Urinary bladder (tissue), 4 donors: ENCODE data around the gene OR8H1. TPM values are rescaled to one million over a fixed set of nuclear protein-coding genes. Genes with fewer than 3 reads are reported as not detected.

Experiments used
- DNase-seq: peaks from one replicate; pipeline ENCODE4 v3.0.0-alpha.2; 2015; ENCODE audit errors: extremely low spot score
- H3K27ac ChIP-seq: one replicate; pipeline ENCODE4 v1.5.1; 2013; ENCODE audit warnings: low read depth, mild to moderate bottlenecking, moderate library complexity
- H3K36me3 ChIP-seq: one replicate; pipeline ENCODE4 v1.6.1; 2013; ENCODE audit warnings: mild to moderate bottlenecking, moderate library complexity; ENCODE audit not compliant: insufficient read depth
- H3K4me1 ChIP-seq: one replicate; pipeline ENCODE4 v1.6.1; 2013; ENCODE audit warnings: mild to moderate bottlenecking, moderate library complexity; ENCODE audit not compliant: insufficient read depth
- H3K4me3 ChIP-seq: one replicate; pipeline ENCODE4 v1.5.1; 2013; ENCODE audit warnings: low read depth, low read length
- WGBS: extraction: QIAGEN DNeasy Blood & Tissue Kit; methylation state at CpG from one replicate; pipeline ENCODE4 v1.1.7; 2013; 5-methylcytosine and 5-hydroxymethylcytosine counted together
- polyA plus RNA-seq: library from polyadenylated mRNA; stranded (reverse); fragments of 200-250 nt; gene quantifications from one replicate; pipeline ENCODE4 v1.2.3, GENCODE V29; 2013
- total RNA-seq: library from RNA; depleted of rRNA; stranded (reverse); fragments of >200 nt; gene quantifications from one replicate; pipeline ENCODE4 v1.2.3, GENCODE V29; 2014
- donor health status: healthy with polysubstance abuse.
- donor health status: healthy.

Gene OR8H1
- not detected for total RNA-seq
- not detected for polyA plus RNA-seq

- Histone ChIP-seq H3K36me3 (no peaks in the 10 kb centered on the region), H3K4me3 (no peak within 1 kb of the TSS), H3K27ac (no peak within 1 kb of the TSS), H3K4me1 (no peaks in the 10 kb centered on the region)
- no peak for DNase-seq
- WGBS: 66% methylated on average over 2 of the region's 2 CpGs
These were observed at the start of gene OR8H1 for GRCh38 chr11:56292154-56292553. TSS of gene OR8H1 (minus strand) at chr11:56292254. CDS start at chr11:56291062, 1,192 bp downstream.

- Histone ChIP-seq H3K27ac (no peak overlapping the region), H3K4me1 (no peaks in the 10 kb centered on the region), H3K36me3 (no peaks in the 10 kb centered on the region), H3K4me3 (no peak overlapping the region)
- DNase-seq: no peak
These were observed 48.2 kb upstream of the OR8H1 start for GRCh38 chr11:56340289-56340688.

GRCh38 chr11:56333156-56333555 is 41.1 kb upstream of the OR8H1 start:
- 36% methylated on average over 3 of the region's 3 CpGs for WGBS
- H3K36me3 ChIP-seq: no peaks in the 10 kb centered on the region
- no peak overlapping the region for H3K27ac ChIP-seq
- H3K4me1 ChIP-seq: no peaks in the 10 kb centered on the region
- no peak overlapping the region for H3K4me3 ChIP-seq
- DNase-seq: no peak

- H3K4me1 ChIP-seq: no peaks in the 10 kb centered on the region
- H3K4me3 ChIP-seq: no peak overlapping the region
- 91% methylated on average over 34 of the region's 34 CpGs for WGBS
- no peak overlapping the region for H3K27ac ChIP-seq
- no peaks in the 10 kb centered on the region for H3K36me3 ChIP-seq
- DNase-seq: no peak
These were observed 39.9 kb upstream of the OR8H1 start for GRCh38 chr11:56331861-56332491.

GRCh38 chr11:56314844-56315243 is 22.8 kb upstream of the OR8H1 start, which contains the start of gene OR8K3:
TSS of gene OR8K3 (plus strand) at chr11:56315144. CDS start at chr11:56318307, 3,163 bp downstream.
- no peak for DNase-seq
- H3K36me3 ChIP-seq: no peaks in the 10 kb centered on the region
- no peak within 1 kb of the TSS for H3K27ac ChIP-seq
- no peaks in the 10 kb centered on the region for H3K4me1 ChIP-seq
- no peak within 1 kb of the TSS for H3K4me3 ChIP-seq

- H3K36me3 ChIP-seq: no peaks in the 10 kb centered on the region
- H3K4me3 ChIP-seq: no peak overlapping the region
- 87% methylated on average over 3 of the region's 3 CpGs for WGBS
- H3K4me1 ChIP-seq: no peaks in the 10 kb centered on the region
- no peak overlapping the region for H3K27ac ChIP-seq
- DNase-seq: no peak
These were observed 15.8 kb upstream of the OR8H1 start for GRCh38 chr11:56307836-56308235.

GRCh38 chr11:56296898-56297297 is 4.8 kb upstream of the OR8H1 start:
- Histone ChIP-seq H3K27ac (no peak overlapping the region), H3K4me1 (no peaks in the 10 kb centered on the region), H3K36me3 (no peaks in the 10 kb centered on the region), H3K4me3 (no peak overlapping the region)
- no peak for DNase-seq
- WGBS: 78% methylated on average over 4 of the region's 4 CpGs

- DNase-seq: no peak
- Histone ChIP-seq H3K4me1 (no peaks in the 10 kb centered on the region), H3K36me3 (no peaks in the 10 kb centered on the region), H3K4me3 (no peak within 1 kb of the TSS), H3K27ac (no peak within 1 kb of the TSS)
These were observed 18.2 kb downstream of the OR8H1 start, which contains the start of gene OR5T1 for GRCh38 chr11:56273854-56274253. TSS of gene OR5T1 (plus strand) at chr11:56274154. CDS start at chr11:56275639, 1,485 bp downstream.

- Histone ChIP-seq H3K4me1 (no peaks in the 10 kb centered on the region), H3K4me3 (no peak overlapping the region)
- 56% methylated on average over 3 of the region's 3 CpGs for WGBS
These were observed 21.0 kb downstream of the OR8H1 start for GRCh38 chr11:56271092-56271491.

GRCh38 chr11:56251954-56252353 is 40.1 kb downstream of the OR8H1 start, which contains the start of gene OR5T3:
TSS of gene OR5T3 (plus strand) at chr11:56252254. CDS start at chr11:56252254, 0 bp downstream.
- Histone ChIP-seq H3K36me3 (no peaks in the 10 kb centered on the region), H3K4me3 (no peak within 1 kb of the TSS), H3K27ac (no peak within 1 kb of the TSS), H3K4me1 (no peaks in the 10 kb centered on the region)
- DNase-seq: no peak

More at GRCh38 chr11:56271092-56271491, 21.0 kb downstream of the OR8H1 start:
- DNase-seq: no peak
- H3K36me3 ChIP-seq: no peaks in the 10 kb centered on the region
- no peak overlapping the region for H3K27ac ChIP-seq

Other genes with a start within 250 kb of the OR8H1 start
- not detected for gene OR8I2, start 198.9 kb downstream of the OR8H1 start, total RNA-seq
- not detected for gene OR8I2, start 198.9 kb downstream of the OR8H1 start, polyA plus RNA-seq
- not detected for gene OR8H2, start 188.6 kb downstream of the OR8H1 start, total RNA-seq
- gene OR8H2, start 188.6 kb downstream of the OR8H1 start, polyA plus RNA-seq: not detected
- not detected for gene OR8H3, start 169.9 kb downstream of the OR8H1 start, total RNA-seq
- gene OR8H3, start 169.9 kb downstream of the OR8H1 start, polyA plus RNA-seq: not detected
- not detected for gene OR8J3, start 152.1 kb downstream of the OR8H1 start, total RNA-seq
- not detected for gene OR8J3, start 152.1 kb downstream of the OR8H1 start, polyA plus RNA-seq
- not detected for gene OR8K5, start 131.9 kb downstream of the OR8H1 start, total RNA-seq
- gene OR8K5, start 131.9 kb downstream of the OR8H1 start, polyA plus RNA-seq: not detected
- not detected for gene OR5J2, start 115.6 kb downstream of the OR8H1 start, total RNA-seq
- not detected for gene OR5J2, start 115.6 kb downstream of the OR8H1 start, polyA plus RNA-seq
- gene OR5T2, start 58.0 kb downstream of the OR8H1 start, total RNA-seq: not detected
- not detected for gene OR5T2, start 58.0 kb downstream of the OR8H1 start, polyA plus RNA-seq
- not detected for gene OR5T3, start 40.0 kb downstream of the OR8H1 start, total RNA-seq
- gene OR5T3, start 40.0 kb downstream of the OR8H1 start, polyA plus RNA-seq: not detected
- not detected for gene OR5T1, start 18.1 kb downstream of the OR8H1 start, total RNA-seq
- gene OR5T1, start 18.1 kb downstream of the OR8H1 start, polyA plus RNA-seq: not detected
- not detected for gene OR8K3, start 22.9 kb upstream of the OR8H1 start, total RNA-seq
- not detected for gene OR8K3, start 22.9 kb upstream of the OR8H1 start, polyA plus RNA-seq
- gene OR8K1, start 53.8 kb upstream of the OR8H1 start, total RNA-seq: not detected
- not detected for gene OR8K1, start 53.8 kb upstream of the OR8H1 start, polyA plus RNA-seq
- gene OR8J1, start 62.0 kb upstream of the OR8H1 start, total RNA-seq: not detected
- not detected for gene OR8J1, start 62.0 kb upstream of the OR8H1 start, polyA plus RNA-seq
- not detected for gene OR8U1, start 83.4 kb upstream of the OR8H1 start, total RNA-seq
- gene OR8U1, start 83.4 kb upstream of the OR8H1 start, polyA plus RNA-seq: not detected
- gene OR5AL1, start 120.4 kb upstream of the OR8H1 start, total RNA-seq: not detected
- not detected for gene OR5AL1, start 120.4 kb upstream of the OR8H1 start, polyA plus RNA-seq
- not detected for gene OR5M3, start 181.1 kb upstream of the OR8H1 start, total RNA-seq
- gene OR5M3, start 181.1 kb upstream of the OR8H1 start, polyA plus RNA-seq: not detected
- gene OR5M8, start 199.1 kb upstream of the OR8H1 start, total RNA-seq: not detected
- not detected for gene OR5M8, start 199.1 kb upstream of the OR8H1 start, polyA plus RNA-seq